GM12878 (cell line): ENCODE data around the gene TPRKB.

Experiments
- CTCF ChIP-seq, 3 experiments: IDR thresholded peaks in 2 of 3; conservative IDR thresholded peaks in 1 of 3; 2 replicates each; pipeline ENCODE4 v1.5.1; 2011; ENCODE audit warnings: low read depth in 3 of 3, low read length in 3 of 3, mild to moderate bottlenecking in 3 of 3, control low read depth in 2 of 3, moderate library complexity in 2 of 3, inconsistent platforms in 1 of 3, mixed read lengths in 1 of 3; ENCODE audit not compliant: control insufficient read depth in 2 of 3, insufficient read depth in 1 of 3; ENCODE audit errors: extremely low read depth in 1 of 3
- SKIL ChIP-seq: fragments of 450-650 bp; IDR thresholded peaks from 2 replicates; pipeline ENCODE4 v1.6.1; 2017; ENCODE audit warnings: mild to moderate bottlenecking, low read depth, inconsistent platforms; ENCODE audit not compliant: poor library complexity, severe bottlenecking
- SMC3 ChIP-seq: IDR thresholded peaks from 2 replicates; pipeline ENCODE4 v1.6.1; 2011; ENCODE audit warnings: low read length, improper control_type of control experiment, borderline replicate concordance

GRCh38 chr2:73728711-73729110 is 8.4 kb downstream of the TPRKB start:
- TF ChIP-seq CTCF (IDR thresholded peaks at IDR 0.05 in 2 of 3, conservative IDR thresholded peaks at IDR 0.05 in 1 of 3; ENCODE audit: control insufficient read depth in 2 of 3, extremely low read depth in 1 of 3, insufficient read depth in 1 of 3, low read depth in 3 of 3, low read length in 3 of 3) = no peak
- no peak for TF ChIP-seq SMC3
- no peak for TF ChIP-seq SKIL
